Measurements from ENCODE around the gene IL21R.

The IL21R gene

GRCh38 chr16:27475561-27475960 lies 73.6 kb downstream of the IL21R start:
- no peaks in the 10 kb centered on the region for H4K20me1 ChIP-seq (ENCODE audit: control insufficient read depth, insufficient read depth, low read depth, low read length)
- no peaks in the 10 kb centered on the region for H3F3A ChIP-seq (ENCODE audit: control insufficient read depth, insufficient read depth)
- no peak for TF ChIP-seq EZH2phosphoT487 (IDR thresholded peaks at IDR 0.05; ENCODE audit: borderline replicate concordance, low read length)
- TF ChIP-seq CTCF (IDR thresholded peaks at IDR 0.05; ENCODE audit: low read depth, low read length, poor library complexity, severe bottlenecking), result no peak
- no peaks in the 10 kb centered on the region for H3K9me3 ChIP-seq (ENCODE audit: control insufficient read depth, insufficient read depth, low read length)
- no peaks in the 10 kb centered on the region for H3K27me3 ChIP-seq (ENCODE audit: control insufficient read depth, low read length)
- H3K4me2 ChIP-seq (ENCODE audit: low read length), result no peak overlapping the region
- no peaks in the 10 kb centered on the region for H3K79me2 ChIP-seq (ENCODE audit: control insufficient read depth, low read length)
- H3K4me1 ChIP-seq (ENCODE audit: control insufficient read depth, low read length), result no peaks in the 10 kb centered on the region
- H3K4me3 ChIP-seq (ENCODE audit: low read length), result no peak overlapping the region
- H3K27ac ChIP-seq (ENCODE audit: low read depth, low read length), result no peak overlapping the region
- H3K9me2 ChIP-seq (replicated peaks; ENCODE audit: control insufficient read depth, low read length), result no peaks in the 10 kb centered on the region
- H3K36me3 ChIP-seq (ENCODE audit: control insufficient read depth, low read length), result peaks cover 47% of the 10 kb centered on the region

GRCh38 chr16:27476240-27476639 lies 74.3 kb downstream of the IL21R start:
- Histone ChIP-seq H3K79me2 (ENCODE audit: control insufficient read depth, low read length) (no peaks in the 10 kb centered on the region), H3K9me2 (replicated peaks; ENCODE audit: control insufficient read depth, low read length) (no peaks in the 10 kb centered on the region), H3K36me3 (ENCODE audit: control insufficient read depth, low read length) (peaks cover 42% of the 10 kb centered on the region), H3K4me3 (ENCODE audit: low read length) (no peak overlapping the region), H3K27me3 (ENCODE audit: control insufficient read depth, low read length) (no peaks in the 10 kb centered on the region), H3F3A (ENCODE audit: control insufficient read depth, insufficient read depth) (no peaks in the 10 kb centered on the region), H3K9me3 (ENCODE audit: control insufficient read depth, insufficient read depth, low read length) (no peaks in the 10 kb centered on the region), H3K4me2 (ENCODE audit: low read length) (no peak overlapping the region), H3K27ac (ENCODE audit: low read depth, low read length) (no peak overlapping the region), H4K20me1 (ENCODE audit: control insufficient read depth, insufficient read depth, low read depth, low read length) (no peaks in the 10 kb centered on the region), H3K4me1 (ENCODE audit: control insufficient read depth, low read length) (no peaks in the 10 kb centered on the region)
- TF ChIP-seq EZH2phosphoT487 (IDR thresholded peaks at IDR 0.05; ENCODE audit: borderline replicate concordance, low read length) (no peak), CTCF (IDR thresholded peaks at IDR 0.05; ENCODE audit: low read depth, low read length, poor library complexity, severe bottlenecking) (no peak)

- TF ChIP-seq CTCF (IDR thresholded peaks at IDR 0.05; ENCODE audit: low read depth, low read length, poor library complexity, severe bottlenecking) (no peak), EZH2phosphoT487 (IDR thresholded peaks at IDR 0.05; ENCODE audit: borderline replicate concordance, low read length) (no peak)
- Histone ChIP-seq H4K20me1 (ENCODE audit: control insufficient read depth, insufficient read depth, low read depth, low read length) (no peaks in the 10 kb centered on the region), H3K27me3 (ENCODE audit: control insufficient read depth, low read length) (no peaks in the 10 kb centered on the region), H3K4me2 (ENCODE audit: low read length) (no peak overlapping the region), H3K79me2 (ENCODE audit: control insufficient read depth, low read length) (no peaks in the 10 kb centered on the region), H3K4me3 (ENCODE audit: low read length) (no peak overlapping the region), H3K36me3 (ENCODE audit: control insufficient read depth, low read length) (peaks cover 65% of the 10 kb centered on the region), H3K9me2 (replicated peaks; ENCODE audit: control insufficient read depth, low read length) (no peaks in the 10 kb centered on the region), H3F3A (ENCODE audit: control insufficient read depth, insufficient read depth) (no peaks in the 10 kb centered on the region), H3K27ac (ENCODE audit: low read depth, low read length) (no peak overlapping the region), H3K9me3 (ENCODE audit: control insufficient read depth, insufficient read depth, low read length) (no peaks in the 10 kb centered on the region), H3K4me1 (ENCODE audit: control insufficient read depth, low read length) (no peaks in the 10 kb centered on the region)
Measured at GRCh38 chr16:27480761-27481160, 78.8 kb downstream of the IL21R start.
